Prostate gland (tissue), 2 donors: Measurements from ENCODE around the gene CORO6. TPM values are rescaled to one million over a fixed set of nuclear protein-coding genes. Genes with fewer than 3 reads are reported as not detected.

Experiments
- DNase-seq: peaks from one replicate; pipeline ENCODE4 v3.0.0-alpha.2; 2019; ENCODE audit warnings: low spot score
- H3K27ac ChIP-seq, 2 donors: fragments of 200-600 bp; sonication (generic); 2 replicates each; pipeline ENCODE4 v1.5.1; 2017 to 2019
- H3K27me3 ChIP-seq: fragments of 200-600 bp; sonication (generic); replicated peaks from 2 replicates; pipeline ENCODE4 v1.5.1; 2019; ENCODE audit not compliant: insufficient read depth
- H3K36me3 ChIP-seq, 2 donors: fragments of 200-600 bp; sonication (generic); 1 replicate in 1 of 2; 2 replicates in 1 of 2; pipeline versions ENCODE4 v1.5.1 to v1.8.1; 2017 to 2019
- H3K4me1 ChIP-seq: fragments of 200-600 bp; sonication (generic); replicated peaks from 2 replicates; pipeline ENCODE4 v1.5.1; 2019
- H3K4me3 ChIP-seq, 2 donors: fragments of 200-600 bp; sonication (generic); 2 replicates each; pipeline ENCODE4 v1.5.1; 2017 to 2019
- H3K9me3 ChIP-seq: fragments of 200-600 bp; sonication (generic); 2 replicates; pipeline ENCODE4 v1.5.1; 2017
- CTCF ChIP-seq, 4 experiments: fragments of 200-600 bp in 2 of 4; fragments of 450-650 bp in 2 of 4; sonication (generic) in 2 of 4; IDR thresholded peaks; 1 replicate in 3 of 4; 2 replicates in 1 of 4; pipeline ENCODE4 v1.5.1; 2016 to 2019; ENCODE audit warnings: antibody characterized with exemption in 4 of 4, mild to moderate bottlenecking in 2 of 4, moderate library complexity in 2 of 4
- POLR2A ChIP-seq: fragments of 450-650 bp; IDR thresholded peaks from one replicate; pipeline ENCODE4 v1.6.1; 2016; ENCODE audit warnings: antibody characterized with exemption, mild to moderate bottlenecking
- POLR2AphosphoS5 ChIP-seq: sonication (generic); formaldehyde crosslinking; IDR thresholded peaks from one replicate; pipeline ENCODE4 v1.6.1; 2017; ENCODE audit warnings: antibody characterized with exemption
- WGBS: methylation state at CpG from one replicate; pipeline ENCODE4 v1.1.5; 2018; 5-methylcytosine and 5-hydroxymethylcytosine counted together
- intact Hi-C: fragments of 100-400 bp; cut with DNase I; formaldehyde crosslinking; loops from one replicate; pipeline ENCODE4 v1.14.2; 2022
- total RNA-seq, 2 donors: library from RNA; depleted of rRNA; stranded (reverse); fragments of >200 nt; gene quantifications; one replicate each; pipeline ENCODE4 v1.1.0, GENCODE V29; 2016

Gene CORO6
- total RNA-seq, 2 donors from 2014 or later, result 23.4 to 33.5 TPM

- DNase-seq, result peak; percentile 83
- peak; percentile 83 for TF ChIP-seq POLR2AphosphoS5
- peak; percentile 83 to 97 (median 92) for TF ChIP-seq CTCF (IDR thresholded peaks at IDR 0.05)
- TF ChIP-seq POLR2A, result peak; percentile 58
- Histone ChIP-seq H3K27ac (peak overlapping the region; percentile 48 to 77), H3K9me3 (no peaks in the 10 kb centered on the region), H3K36me3 (no peaks in the 10 kb centered on the region), H3K4me3 (peak overlapping the region in 1 of 2 donors; percentile 10), H3K27me3 (no peaks in the 10 kb centered on the region), H3K4me1 (peaks cover 24% of the 10 kb centered on the region)
- intact Hi-C loops, result loop anchor here (2.0 kb wide), 1 partner anchor 339 kb away; the partner anchor contains the start of gene SSH2
- WGBS, result 10% methylated on average over 25 of the region's 25 CpGs
These were observed 30.7 kb downstream of the CORO6 start for GRCh38 chr17:29591737-29592608.

- Histone ChIP-seq H3K9me3 (no peaks in the 10 kb centered on the region), H3K4me1 (peaks cover 24% of the 10 kb centered on the region), H3K4me3 (peak overlapping the region in 1 of 2 donors; percentile 10), H3K27me3 (no peaks in the 10 kb centered on the region), H3K27ac (peak overlapping the region; percentile 48 to 77), H3K36me3 (no peaks in the 10 kb centered on the region)
- TF ChIP-seq POLR2A (no peak), CTCF (IDR thresholded peaks at IDR 0.05) (no peak), POLR2AphosphoS5 (no peak)
- 1% methylated on average over 31 of the region's 31 CpGs for WGBS
- intact Hi-C loops, result loop anchor here (2.0 kb wide), 1 partner anchor 340 kb away; the partner anchor contains the start of gene SSH2
- no peak for DNase-seq
These were observed 31.5 kb downstream of the CORO6 start for GRCh38 chr17:29591146-29591736.

- intact Hi-C loops, result loop anchor here (2.0 kb wide), 1 partner anchor 340 kb away; the partner anchor contains the start of gene SSH2
- no peak for DNase-seq
- no peak for TF ChIP-seq POLR2AphosphoS5
- TF ChIP-seq CTCF (IDR thresholded peaks at IDR 0.05), result no peak
- no peak for TF ChIP-seq POLR2A
- Histone ChIP-seq H3K27me3 (no peaks in the 10 kb centered on the region), H3K9me3 (no peaks in the 10 kb centered on the region), H3K36me3 (no peaks in the 10 kb centered on the region), H3K27ac (peak overlapping the region; percentile 48 to 77), H3K4me3 (peak overlapping the region in 1 of 2 donors; percentile 10), H3K4me1 (peaks cover 24% of the 10 kb centered on the region)
- WGBS, result 29% methylated on average over 29 of the region's 30 CpGs
These were observed 32.1 kb downstream of the CORO6 start for GRCh38 chr17:29590411-29591145.

- intact Hi-C loops, result loop anchor here (2.0 to 10.0 kb wide), 2 partner anchors 341 to 515 kb away; partner anchors contain the start of gene SSH2
- Histone ChIP-seq H3K27ac (peak within 1 kb of the TSS; percentile 77 to 79), H3K9me3 (no peaks in the 10 kb centered on the region), H3K4me1 (peaks cover 24% of the 10 kb centered on the region), H3K27me3 (no peaks in the 10 kb centered on the region), H3K36me3 (no peaks in the 10 kb centered on the region), H3K4me3 (peak within 1 kb of the TSS; percentile 72 to 76)
- TF ChIP-seq POLR2AphosphoS5, result peak; percentile 33
- peak in 3 of 4 experiments; percentile 23 to 41 (median 34) for TF ChIP-seq CTCF (IDR thresholded peaks at IDR 0.05)
- TF ChIP-seq POLR2A, result peak; percentile 52
- peak; percentile 85 for DNase-seq
- WGBS, result 13% methylated on average over 33 of the region's 70 CpGs
These were observed 32.9 kb downstream of the CORO6 start, which contains the start of gene GIT1 for GRCh38 chr17:29589524-29590410. Gene GIT1 (minus strand): TSS chr17:29589648. CDS start chr17:29589378, 270 bp downstream.
